GM18517 (cell line): ENCODE results near the gene MGAT4D.
A peak's percentile ranks its signal among the peaks of the same experiment; 100 is the strongest.
"Not testable (repeated sequence)": the region's sequence is repeated elsewhere in the genome, so short reads cannot be mapped to it uniquely, and the experiment has no call there.

Experiments
- ATAC-seq: cut with Tn5 transposase; IDR thresholded peaks from one replicate; pipeline ENCODE4 v1.9.1; 2021; ENCODE audit warnings: mild to moderate bottlenecking, moderate library complexity; ENCODE audit not compliant: unreplicated experiment

The MGAT4D gene

GRCh38 chr4:140444347-140444746 lies 53.7 kb downstream of the MGAT4D start:
- not testable (repeated sequence) for ATAC-seq

GRCh38 chr4:140439644-140440142 lies 58.4 kb downstream of the MGAT4D start:
- ATAC-seq = no peak

DNA sequence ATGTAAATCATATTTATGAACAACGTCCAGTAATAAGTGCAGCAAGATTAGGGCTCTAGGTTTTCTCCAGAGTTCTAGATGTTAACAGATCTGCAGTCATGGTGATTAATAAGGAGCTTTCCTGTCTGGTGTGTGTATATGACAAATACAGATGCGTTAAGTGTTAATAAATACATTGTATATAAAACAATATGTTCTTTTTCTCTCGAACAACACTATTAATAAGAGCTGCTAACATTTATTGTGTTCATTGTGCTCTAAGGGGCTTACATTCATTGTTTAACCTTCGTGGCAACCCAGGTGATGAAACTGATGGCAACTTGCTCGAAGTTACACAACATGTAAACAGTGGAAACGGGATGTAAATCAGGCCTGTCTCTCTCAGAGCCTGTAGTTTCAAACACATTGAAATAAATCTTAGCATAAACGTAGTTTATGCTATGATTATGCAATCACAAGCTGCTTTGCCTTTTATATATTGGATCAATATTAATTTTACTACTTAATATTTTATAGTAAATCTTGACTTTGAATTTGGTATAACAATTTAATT lies 70.1 kb downstream of the MGAT4D start:
- ATAC-seq = no peak

- ATAC-seq = peak; percentile 68
Measured at GRCh38 chr4:140427106-140427918, 70.8 kb downstream of the MGAT4D start, which contains the start of gene CLGN. TSS of gene CLGN (minus strand) at chr4:140427648. CDS start at chr4:140413078, 14,570 bp downstream.

GRCh38 chr4:140426610-140427105 lies 71.4 kb downstream of the MGAT4D start:
- peak; percentile 25 for ATAC-seq

DNA sequence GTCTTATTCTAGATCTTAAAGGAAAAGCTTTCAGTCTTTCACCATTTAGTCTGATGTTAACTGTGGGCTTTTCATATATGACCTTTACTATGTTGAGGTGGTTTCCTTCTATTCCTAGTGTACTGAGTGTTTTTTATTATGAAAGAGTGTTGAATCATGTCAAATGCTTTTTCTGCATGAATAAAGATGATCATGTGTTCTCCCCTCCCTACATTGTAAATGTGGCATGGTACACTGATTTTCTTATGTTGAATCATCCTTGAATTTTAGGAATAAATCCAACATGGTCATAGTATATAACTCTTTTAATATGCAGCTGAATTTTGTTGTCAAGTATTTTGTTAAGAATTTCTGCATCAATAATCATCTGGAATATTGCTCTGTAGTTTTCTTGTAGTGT lies 75.0 kb downstream of the MGAT4D start:
- no peak for ATAC-seq

DNA sequence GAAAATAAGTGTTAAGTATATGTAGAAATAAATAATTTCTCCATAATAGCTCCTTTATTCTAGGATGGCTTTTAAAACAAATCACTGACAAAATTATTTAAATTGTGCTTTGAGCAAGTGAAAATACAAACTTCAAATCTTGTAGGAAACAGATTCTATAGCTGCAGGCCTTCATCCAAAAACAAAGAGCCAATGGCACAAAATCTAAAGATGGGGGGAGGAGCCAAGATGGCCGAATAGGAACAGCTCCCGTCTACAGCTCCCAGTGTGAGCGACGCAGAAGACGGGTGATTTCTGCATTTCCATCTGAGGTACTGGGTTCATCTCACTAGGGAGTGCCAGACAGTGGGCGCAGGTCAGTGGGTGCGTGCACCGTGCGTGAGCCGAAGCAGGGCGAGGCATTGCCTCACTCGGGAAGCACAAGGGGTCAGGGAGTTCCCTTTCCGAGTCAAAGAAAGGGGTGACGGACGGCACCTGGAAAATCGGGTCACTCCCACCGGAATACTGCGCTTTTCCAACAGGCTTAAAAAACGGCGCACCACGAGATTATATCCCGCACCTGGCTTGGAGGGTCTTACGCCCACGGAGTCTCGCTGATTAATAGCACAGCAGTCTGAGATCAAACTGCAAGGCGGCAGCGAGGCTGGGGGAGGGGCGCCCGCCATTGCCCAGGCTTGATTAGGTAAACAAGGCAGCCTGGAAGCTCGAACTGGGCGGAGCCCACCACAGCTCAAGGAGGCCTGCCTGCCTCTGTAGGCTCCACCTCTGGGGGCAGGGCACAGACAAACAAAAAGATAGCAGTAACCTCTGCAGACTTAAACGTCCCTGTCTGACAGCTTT lies 84.7 kb downstream of the MGAT4D start:
- not testable (repeated sequence) for ATAC-seq

DNA sequence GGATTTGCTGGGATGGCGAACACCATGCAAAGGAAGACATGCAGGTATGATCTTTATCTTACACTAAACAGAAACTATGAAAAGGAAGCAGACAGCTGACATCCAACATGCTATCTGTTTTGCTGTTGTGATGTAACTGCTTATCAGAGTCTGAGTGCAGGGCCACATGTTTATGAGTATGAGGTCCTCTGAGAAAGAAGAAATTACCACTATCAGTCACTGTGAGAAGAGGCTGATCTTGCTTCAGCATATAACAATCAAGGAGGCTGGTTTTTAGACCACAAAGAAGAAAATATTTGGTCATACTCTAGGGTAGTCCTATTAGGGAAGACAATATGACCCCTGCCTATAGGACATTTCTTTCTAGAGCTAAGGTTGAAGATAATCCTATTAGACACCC lies 89.1 kb downstream of the MGAT4D start:
- ATAC-seq = no peak

DNA sequence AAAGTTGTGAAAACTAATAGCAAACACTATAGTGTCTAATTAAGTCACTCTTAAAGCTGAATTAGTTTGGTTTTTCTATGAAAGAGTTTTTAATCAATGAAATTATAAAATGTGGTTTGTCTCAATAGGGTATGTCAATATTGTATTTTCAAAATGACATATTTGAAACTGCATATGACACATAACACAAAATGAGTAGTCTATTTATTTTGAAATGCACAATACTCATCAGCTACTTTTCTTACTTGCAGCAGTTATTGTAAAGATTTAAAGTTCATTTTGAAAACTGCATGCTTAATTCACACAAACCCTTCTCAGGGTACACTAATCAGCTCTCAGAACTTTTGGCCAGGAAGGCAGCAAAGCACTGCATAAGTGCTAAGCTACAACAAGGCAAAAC lies 91.8 kb downstream of the MGAT4D start:
- ATAC-seq = no peak

- no peak for ATAC-seq
Measured at GRCh38 chr4:140400111-140400510, 98.0 kb downstream of the MGAT4D start.

DNA sequence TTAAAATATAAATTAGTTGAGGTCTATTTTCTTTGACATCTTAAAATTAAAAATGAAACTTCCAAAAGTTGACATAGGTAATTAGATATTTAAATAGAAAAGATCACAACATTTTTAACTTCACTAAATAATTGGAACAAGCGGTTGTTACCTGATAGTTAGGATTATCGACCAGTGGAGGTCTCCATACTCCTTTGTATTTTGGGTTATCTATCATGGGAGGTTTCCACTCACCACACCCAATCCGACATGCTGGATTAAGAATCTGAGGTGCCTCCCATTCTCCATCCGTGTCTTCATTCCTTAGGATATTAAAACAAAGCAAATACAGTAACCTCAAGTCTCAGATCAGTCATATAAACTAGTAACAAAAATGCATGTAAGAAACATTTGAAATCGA lies 102.4 kb downstream of the MGAT4D start:
- ATAC-seq = no peak
